ENCODE data around the gene EPRS1.

DNA sequence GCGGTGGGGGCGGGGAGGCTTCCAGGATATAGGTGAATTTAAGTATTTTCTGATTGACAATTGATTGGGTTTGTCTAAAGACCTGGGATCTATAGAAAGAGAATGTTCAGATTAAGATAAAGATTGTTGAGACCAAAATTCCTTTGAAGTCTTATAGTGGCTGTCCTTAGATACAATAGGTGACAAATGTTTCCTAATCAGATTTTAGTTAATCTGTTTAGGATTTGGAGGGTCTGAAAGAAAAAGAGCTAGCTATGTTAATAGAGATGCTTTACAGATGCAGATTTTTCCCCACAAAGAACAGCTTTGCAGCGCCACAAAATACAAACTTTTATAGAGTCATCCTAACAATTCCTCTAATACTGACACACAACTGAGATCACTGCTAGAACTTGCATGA, 14.6 kb upstream of the EPRS1 start:
- TF ChIP-seq POLR2AphosphoS5 (IDR thresholded peaks at IDR 0.05; ENCODE audit: low read depth, low read length) (no peak), TAF1 (IDR thresholded peaks at IDR 0.05; ENCODE audit: borderline replicate concordance, insufficient read depth, low read length) (no peak)

Measured in PFSK-1 (cell line).